DMS114 treated with DMSO at 0.1 percent for 48 hours (cell line): ENCODE data around the gene NFASC.

Experiments
- DNase-seq: peaks from one replicate; lab custom pipeline; 2025; ENCODE audit not compliant: unreplicated experiment; lab: John Stamatoyannopoulos, UW

Gene NFASC

GRCh38 chr1:204858363-204858821 lies 12.3 kb upstream of the NFASC start:
- DNase-seq: no peak

GRCh38 chr1:204859861-204860267 lies 10.8 kb upstream of the NFASC start:
- no peak for DNase-seq

GRCh38 chr1:204863024-204863423 lies 7.6 kb upstream of the NFASC start:
- no peak for DNase-seq

- DNase-seq: no peak
These were observed 6.9 kb upstream of the NFASC start for GRCh38 chr1:204863730-204864129.

- no peak for DNase-seq
These were observed 4.5 kb upstream of the NFASC start for GRCh38 chr1:204866051-204866596.

- DNase-seq: no peak
These were observed 3.5 kb upstream of the NFASC start for GRCh38 chr1:204867203-204867602.

GRCh38 chr1:204867666-204868339 lies 2.9 kb upstream of the NFASC start:
- no peak for DNase-seq

GRCh38 chr1:204868340-204868700 lies 2.3 kb upstream of the NFASC start:
- DNase-seq: no peak

- DNase-seq: no peak
These were observed 1.6 kb upstream of the NFASC start for GRCh38 chr1:204869097-204869496.

GRCh38 chr1:204871405-204872037 lies 859 bp downstream of the NFASC start:
- no peak for DNase-seq

GRCh38 chr1:204872262-204872881 lies 1.7 kb downstream of the NFASC start:
- DNase-seq: no peak

DNA sequence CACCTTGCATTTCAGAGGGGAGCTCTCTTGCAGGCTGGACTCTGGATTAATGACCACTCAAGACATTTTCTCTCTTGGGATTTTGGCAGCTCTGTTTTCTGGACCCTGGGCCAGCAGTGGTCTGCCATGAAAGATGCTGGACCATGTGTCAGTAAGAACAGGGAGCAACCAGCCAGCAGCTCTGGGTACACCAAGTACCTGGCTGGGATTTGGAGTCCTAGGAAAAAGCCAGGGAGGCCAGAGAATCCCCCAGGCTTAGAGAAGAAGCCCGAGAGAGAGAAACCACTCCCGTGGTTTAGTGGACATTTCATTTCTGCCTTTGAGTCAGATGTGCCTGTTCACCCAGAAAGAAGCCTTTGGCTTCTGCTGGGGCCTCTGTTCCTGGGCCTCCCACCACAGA lies 2.5 kb downstream of the NFASC start:
- DNase-seq: no peak

- DNase-seq: no peak
These were observed 3.1 kb downstream of the NFASC start for GRCh38 chr1:204873714-204874113.

GRCh38 chr1:204874274-204874673 lies 3.6 kb downstream of the NFASC start:
- DNase-seq: no peak

- no peak for DNase-seq
These were observed 4.6 kb downstream of the NFASC start for GRCh38 chr1:204875255-204875654.

DNA sequence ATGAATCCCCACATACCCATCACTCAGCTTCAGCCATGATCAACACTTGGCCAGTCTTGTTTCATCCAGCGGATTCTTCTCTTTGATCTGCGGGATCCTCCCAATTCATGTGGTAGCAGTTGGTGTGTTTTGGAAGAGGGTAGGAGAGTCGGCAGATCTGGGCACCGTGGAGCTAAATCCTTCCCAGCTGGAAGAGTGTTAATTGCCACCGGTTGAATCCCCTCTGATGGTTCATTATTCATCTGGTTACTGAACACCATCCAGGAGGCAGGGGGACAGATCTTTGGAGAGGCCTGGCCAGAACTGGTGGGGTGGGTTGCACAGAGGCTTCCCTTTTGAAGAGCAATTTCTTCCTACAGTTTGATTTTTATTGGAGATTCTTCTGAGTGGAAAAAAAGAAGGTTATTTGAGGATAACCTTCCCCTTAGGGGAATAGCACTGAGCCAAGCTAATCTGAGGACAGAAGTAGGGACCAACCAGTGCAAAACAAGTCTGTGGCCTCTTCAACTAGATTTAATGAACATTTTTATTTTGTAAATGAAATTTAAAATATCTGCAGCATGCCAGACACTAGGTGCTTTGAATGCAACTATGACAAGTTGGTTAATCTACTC lies 8.1 kb downstream of the NFASC start:
- DNase-seq: no peak

DNA sequence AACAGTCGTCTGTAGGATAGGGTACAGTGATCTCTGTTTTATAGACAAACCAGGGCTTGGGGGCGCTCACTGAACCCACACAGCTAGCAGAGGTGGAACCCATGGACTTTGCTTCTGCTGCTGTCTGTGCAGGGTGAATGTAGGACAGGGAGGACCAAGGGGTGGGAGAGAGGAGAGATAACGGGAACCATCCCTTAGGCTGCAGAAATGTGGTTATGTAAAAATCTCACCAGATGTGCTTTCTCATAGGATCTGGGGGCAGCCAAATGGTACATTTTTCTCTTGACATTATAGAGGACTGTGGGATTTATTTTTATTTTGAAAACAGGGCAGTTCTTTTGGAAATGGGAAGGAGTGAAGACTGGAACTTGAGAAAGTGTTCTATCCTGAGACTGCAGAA lies 8.7 kb downstream of the NFASC start:
- no peak for DNase-seq

DNA sequence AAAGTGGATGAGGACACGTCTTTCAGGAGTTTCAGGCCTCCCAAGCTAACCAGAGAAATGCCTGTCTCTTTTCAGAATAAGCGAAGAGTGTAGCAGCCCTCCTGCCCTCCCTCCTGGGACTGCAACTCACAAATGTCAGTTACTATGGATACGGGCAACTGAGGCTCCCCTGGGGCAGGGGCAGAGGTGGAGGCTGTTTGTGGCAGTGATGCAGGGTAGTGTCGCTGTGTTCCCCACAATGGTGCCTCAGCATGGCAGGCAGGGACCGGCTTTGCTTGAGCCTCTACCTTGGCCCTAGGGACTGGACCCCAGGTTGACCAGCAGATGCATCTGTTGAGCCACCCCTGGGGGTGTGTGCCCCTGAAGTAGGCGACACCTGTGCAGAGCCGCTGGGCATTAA lies 10.2 kb downstream of the NFASC start:
- DNase-seq: no peak

GRCh38 chr1:204882479-204882878 lies 11.8 kb downstream of the NFASC start:
- DNase-seq: no peak

- DNase-seq: no peak
These were observed 12.7 kb downstream of the NFASC start for GRCh38 chr1:204883405-204883804.

DNA sequence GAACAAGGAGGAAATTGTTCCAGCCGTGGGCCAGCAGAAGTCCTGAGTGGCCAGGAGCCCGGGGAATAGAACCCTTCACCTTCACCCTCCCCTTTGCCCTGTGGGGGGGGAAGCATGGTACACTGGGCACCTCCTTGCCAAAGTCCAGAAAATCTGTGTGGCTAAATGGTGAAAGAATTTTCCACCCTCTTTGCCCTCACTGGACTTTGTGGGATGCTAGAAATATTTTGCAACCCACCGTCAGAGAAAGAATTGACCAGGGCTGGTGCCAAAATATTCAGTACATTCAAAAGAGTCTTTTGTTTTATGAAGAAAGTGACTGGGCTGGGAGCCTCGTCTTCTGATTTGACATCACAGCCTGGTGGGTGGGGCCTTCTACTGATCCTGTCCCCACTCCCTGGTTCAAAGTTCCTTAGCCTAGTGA lies 14.6 kb downstream of the NFASC start:
- no peak for DNase-seq

- no peak for DNase-seq
These were observed 15.1 kb downstream of the NFASC start for GRCh38 chr1:204885790-204886189.
